Left renal cortex interstitium (tissue), 4 donors: ENCODE measurements around the gene EIF2B4. TPM values are rescaled to one million over a fixed set of nuclear protein-coding genes. Genes with fewer than 3 reads are reported as not detected.
"Not testable (repeated sequence)": the region's sequence is repeated elsewhere in the genome, so short reads cannot be mapped to it uniquely, and the experiment has no call there.

Source experiments
- DNase-seq, 4 donors: peaks; one replicate each; pipeline ENCODE4 v3.0.0-alpha.2; 2013; ENCODE audit warnings: low read depth in 4 of 4, low spot score in 2 of 4, missing footprints in 1 of 4
- polyA plus RNA-seq, 4 donors: library from polyadenylated mRNA; unstranded; fragments of 120-200 nt; gene quantifications; one replicate each; pipeline ENCODE4 v1.2.1, GENCODE V29; 2013; ENCODE audit not compliant: insufficient read length in 4 of 4

EIF2B4 gene
- polyA plus RNA-seq, 4 donors, result 44.1 to 58.6 (median 52.8) TPM

- DNase-seq, result no peak
Observed at GRCh38 chr2:27378096-27378808, 8.1 kb upstream of the EIF2B4 start.

DNA sequence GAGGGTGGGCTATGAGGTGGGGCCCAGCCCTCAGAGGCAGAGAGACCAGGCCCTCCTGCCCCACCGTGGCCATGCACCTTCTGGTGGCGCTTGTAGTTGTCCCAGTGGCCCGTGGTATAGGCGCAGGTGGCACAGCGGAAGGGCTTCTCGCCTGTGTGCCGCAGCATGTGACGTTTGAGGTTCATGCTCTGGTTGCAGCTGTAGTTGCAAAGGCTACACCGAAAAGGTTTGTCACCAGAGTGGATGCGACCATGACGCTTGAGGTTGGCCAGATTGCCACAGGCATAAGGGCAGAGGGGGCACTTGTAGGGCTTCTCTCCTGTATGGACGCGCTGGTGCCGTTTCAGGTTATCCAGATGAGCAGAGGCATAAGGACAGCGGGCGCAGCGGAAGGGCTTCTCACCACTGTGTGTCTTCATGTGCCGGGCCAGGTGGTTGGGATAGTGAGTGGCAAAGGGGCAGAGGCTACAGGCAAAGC is 7.5 kb upstream of the EIF2B4 start:
- DNase-seq, result no peak

- no peak for DNase-seq
Observed at GRCh38 chr2:27376866-27377617, 6.9 kb upstream of the EIF2B4 start.

GRCh38 chr2:27376151-27376865 is 6.2 kb upstream of the EIF2B4 start:
- DNase-seq, result no peak

DNA sequence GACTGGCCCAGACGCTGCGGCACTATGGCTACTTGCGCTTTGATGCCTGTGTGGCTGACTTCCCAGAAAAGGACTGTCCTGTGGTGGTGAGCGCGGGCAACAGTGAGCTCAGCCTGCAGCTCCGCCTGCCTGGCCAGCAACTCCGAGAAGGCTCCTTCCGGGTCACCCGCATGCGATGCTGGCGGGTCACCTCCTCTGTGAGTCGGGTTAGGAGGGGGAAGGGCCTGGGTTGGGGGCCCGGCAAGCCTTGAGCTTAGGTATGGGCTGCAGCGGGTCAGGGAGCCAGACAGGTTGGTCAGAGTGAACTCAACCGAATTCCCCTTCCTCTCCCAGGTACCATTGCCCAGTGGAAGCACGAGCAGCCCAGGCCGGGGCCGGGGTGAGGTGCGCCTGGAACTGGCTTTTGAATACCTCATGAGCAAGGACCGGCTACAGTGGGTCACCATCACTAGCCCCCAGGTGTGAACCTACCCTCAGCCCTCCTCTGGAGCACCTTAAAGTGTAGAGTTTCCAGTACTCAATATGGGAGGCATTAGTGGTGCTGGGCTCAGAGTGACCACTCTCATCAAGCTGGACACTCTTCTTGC is 5.5 kb upstream of the EIF2B4 start:
- DNase-seq, result no peak

DNA sequence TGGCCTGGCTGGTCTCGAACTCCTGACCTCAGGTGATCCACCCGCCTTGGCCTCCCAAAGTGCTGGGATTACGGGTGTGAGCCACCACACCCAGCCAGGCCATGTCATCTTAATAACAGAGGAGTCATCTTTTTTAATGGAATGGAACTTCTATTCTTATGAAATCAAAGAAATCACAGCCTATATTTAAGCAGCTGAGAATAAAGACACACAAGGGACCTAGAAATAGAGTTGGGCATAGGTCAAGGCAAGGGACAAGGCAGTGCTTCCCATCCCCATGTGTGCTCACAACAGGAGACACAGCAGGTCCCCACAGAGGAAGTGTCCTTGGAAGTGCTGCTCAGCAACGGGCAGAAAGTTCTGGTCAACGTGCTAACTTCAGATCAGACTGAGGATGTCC is 3.4 kb upstream of the EIF2B4 start:
- DNase-seq, result no peak

DNA sequence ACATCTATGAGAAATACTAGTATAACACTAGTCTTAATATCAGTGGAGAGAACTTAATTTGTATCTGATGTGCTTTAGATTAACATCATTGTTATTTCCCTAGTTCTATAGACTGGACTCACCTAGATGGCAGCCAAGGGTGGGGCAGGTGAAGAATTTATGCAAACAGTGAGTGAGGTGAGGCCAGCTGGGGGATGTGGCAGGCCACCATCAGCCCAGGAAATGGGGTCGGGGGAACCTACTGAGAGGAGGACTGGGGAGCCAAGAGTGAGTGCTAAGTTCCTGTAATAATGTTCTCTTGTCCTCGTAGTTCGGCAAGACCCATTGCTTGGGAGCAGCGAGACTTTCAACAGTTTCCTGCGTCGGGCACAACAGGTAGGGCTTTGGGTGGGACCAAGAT is 2.8 kb upstream of the EIF2B4 start:
- no peak for DNase-seq

GRCh38 chr2:27370816-27371620 is 880 bp upstream of the EIF2B4 start:
- no peak for DNase-seq

DNA sequence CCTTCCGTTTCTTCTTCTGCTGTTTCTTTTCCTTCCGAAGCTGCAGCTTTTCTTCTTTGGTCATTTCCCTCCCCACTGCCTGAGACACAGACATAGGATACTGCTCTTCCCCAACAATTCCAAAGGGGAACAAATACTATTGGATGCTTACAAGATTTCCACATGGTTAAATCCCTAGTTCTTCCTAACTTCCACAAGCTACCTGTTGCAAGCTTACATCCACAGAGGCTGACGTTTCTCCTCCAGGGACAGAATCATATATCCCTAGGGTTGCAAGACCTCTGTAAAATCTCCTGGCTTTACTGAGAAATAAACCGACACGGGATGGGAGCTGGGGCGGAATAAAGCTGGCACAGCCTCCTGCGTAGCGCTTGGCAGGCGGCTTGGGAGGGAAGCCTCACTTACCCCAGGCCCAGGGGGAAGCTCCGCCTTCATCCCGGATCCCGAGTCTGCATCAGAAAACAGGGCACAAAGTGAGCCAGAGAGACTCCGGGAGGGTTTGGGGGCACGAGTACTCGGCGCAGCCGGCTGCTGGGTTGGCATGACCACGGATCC is 590 bp downstream of the EIF2B4 start:
- no peak for DNase-seq

GRCh38 chr2:27363933-27364332 is 6.2 kb downstream of the EIF2B4 start:
- DNase-seq, result no peak

DNA sequence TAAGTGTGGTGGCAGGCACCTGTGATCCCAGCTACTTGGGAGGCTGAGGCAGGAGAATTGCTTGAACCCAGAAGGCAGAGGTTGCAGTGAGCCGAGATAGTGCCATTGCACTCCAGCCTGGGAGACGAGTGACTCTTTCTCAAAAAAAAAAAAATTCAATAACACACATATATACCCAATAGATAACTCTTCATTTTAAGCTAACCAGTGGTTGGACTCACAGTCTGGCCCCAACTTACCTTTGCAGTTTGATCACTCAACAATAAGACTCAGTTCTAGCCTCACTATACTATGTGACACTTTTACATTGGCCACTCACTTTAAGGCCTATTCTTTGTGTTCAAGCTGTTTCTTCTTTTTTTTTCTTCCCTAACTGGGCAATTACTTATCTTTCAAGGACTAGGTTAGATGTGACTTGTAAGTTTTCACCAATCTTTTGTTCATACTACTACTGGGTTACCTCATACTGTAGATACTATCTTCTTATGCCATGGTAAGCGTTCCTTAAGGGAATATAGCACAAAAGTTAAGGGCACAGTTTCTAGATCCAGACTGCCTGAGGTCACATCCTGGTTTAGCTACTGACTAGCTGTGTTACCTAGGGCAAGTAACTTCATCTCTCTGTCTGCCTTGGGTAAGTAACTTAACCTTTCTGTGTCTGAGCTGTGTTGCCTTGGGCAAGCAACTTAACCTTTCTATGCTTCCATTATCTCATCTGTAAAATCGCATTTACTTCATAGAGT is 7.3 kb downstream of the EIF2B4 start:
- DNase-seq, result no peak

- peak; percentile 94 to 97 (median 94) for DNase-seq
Observed at GRCh38 chr2:27356382-27357181, 13.6 kb downstream of the EIF2B4 start, which contains the start of gene GTF3C2. GTF3C2 (minus strand) TSS chr2:27356764; CDS start chr2:27343554, 13,210 bp downstream.

DNA sequence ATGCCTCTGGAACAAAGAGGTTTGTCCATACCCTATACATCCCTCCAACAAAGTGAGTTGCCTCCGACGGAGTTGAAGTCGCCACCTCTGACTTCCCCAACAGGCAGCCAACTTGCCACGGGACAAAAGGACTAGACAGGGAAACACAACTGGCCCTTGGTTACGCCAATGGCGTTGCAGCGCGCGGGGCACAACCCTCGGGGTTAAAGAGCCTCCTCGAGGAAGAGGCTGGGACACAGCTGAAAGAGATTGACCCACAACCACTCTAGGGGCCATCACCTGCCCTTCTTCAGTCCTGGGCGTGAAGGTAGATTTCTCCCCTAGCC is 14.1 kb downstream of the EIF2B4 start:
- no peak for DNase-seq

GRCh38 chr2:27354597-27354927 is 15.6 kb downstream of the EIF2B4 start:
- no peak for DNase-seq

- DNase-seq, result no peak
Observed at GRCh38 chr2:27353762-27354596, 16.2 kb downstream of the EIF2B4 start.

GRCh38 chr2:27353386-27353761 is 16.8 kb downstream of the EIF2B4 start:
- not testable (repeated sequence) for DNase-seq

DNA sequence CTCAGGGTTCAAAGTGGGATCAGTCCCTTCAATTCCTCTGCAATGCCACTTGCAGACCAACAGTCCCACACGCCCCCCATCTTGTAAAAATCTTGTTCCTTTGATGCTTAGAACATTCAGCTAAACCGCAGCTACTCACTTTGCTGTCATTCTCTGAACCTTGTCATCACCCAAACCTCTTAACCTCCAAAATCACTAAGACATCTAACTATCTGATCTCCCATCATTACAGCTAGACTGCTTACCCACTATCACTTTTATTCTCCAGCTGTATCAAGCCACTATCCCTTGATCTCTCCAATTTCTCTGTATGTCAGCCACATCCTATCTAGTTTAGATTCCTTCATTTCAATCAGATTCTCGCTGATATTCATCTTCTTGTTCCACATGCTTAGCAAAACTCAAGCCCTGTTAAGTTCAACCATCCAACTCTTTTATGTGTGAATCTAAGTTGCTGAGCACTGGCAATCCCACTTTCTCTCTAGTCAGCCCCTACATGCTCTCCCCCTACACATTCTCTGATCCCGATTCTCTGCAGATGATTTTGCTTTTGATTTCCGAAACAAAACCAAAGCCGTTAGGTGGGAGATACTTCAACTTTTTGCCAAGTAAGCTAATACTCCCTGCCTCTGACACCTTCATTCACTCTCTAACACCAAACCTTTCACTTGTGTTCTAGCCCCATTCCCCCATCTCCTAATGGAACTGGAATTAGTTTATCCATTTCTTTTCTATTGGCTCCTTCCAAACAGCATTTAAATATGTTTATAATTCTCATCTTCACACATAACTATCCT is 18.1 kb downstream of the EIF2B4 start:
- DNase-seq, result no peak
